A673 (cell line): Measurements from ENCODE around the gene ANKRD55. TPM values are rescaled to one million over a fixed set of nuclear protein-coding genes. Genes with fewer than 3 reads are reported as not detected.
"Not testable (repeated sequence)": the region's sequence is repeated elsewhere in the genome, so short reads cannot be mapped to it uniquely, and the experiment has no call there.

Experiments
- BruUV-seq: library from RNA; stranded (reverse); fragments of 400-500 nt; replicated peaks from 2 replicates; lab custom pipeline; 2021; lab: Mats Ljungman, UMichigan
- CTCF ChIA-PET: fragments of 300-600 bp; sonication (Branson Sonifier 250); formaldehyde crosslinking; loops from one replicate; lab custom pipeline; 2022; ENCODE audit warnings: antibody characterized with exemption; lab: Charles Lee
- POLR2A ChIA-PET: fragments of 300-600 bp; sonication (Branson Sonifier 250); formaldehyde crosslinking; loops from one replicate; lab custom pipeline; 2022; ENCODE audit warnings: antibody characterized with exemption; ENCODE audit not compliant: low non-redundant PET; lab: Charles Lee
- DNase-seq: peaks from one replicate; pipeline ENCODE4 v3.0.0-alpha.2; 2015; ENCODE audit warnings: low spot score
- H3K27ac ChIP-seq: fragments of 200-600 bp; sonication (generic); 2 replicates; pipeline ENCODE4 v1.5.1; 2016; ENCODE audit warnings: mixed run types, low read depth, mild to moderate bottlenecking, mixed read lengths, antibody characterized with exemption, low read length; ENCODE audit not compliant: poor library complexity, severe bottlenecking
- H3K27me3 ChIP-seq: fragments of 200-600 bp; sonication (generic); replicated peaks from 2 replicates; pipeline ENCODE4 v1.6.1; 2017; ENCODE audit warnings: mixed run types, low read depth, mild to moderate bottlenecking, mixed read lengths, antibody characterized with exemption, low read length; ENCODE audit not compliant: insufficient read depth, poor library complexity
- H3K36me3 ChIP-seq: fragments of 200-600 bp; sonication (generic); 2 replicates; pipeline ENCODE4 v1.6.1; 2016; ENCODE audit warnings: mixed run types, mild to moderate bottlenecking, mixed read lengths, antibody characterized with exemption, low read length; ENCODE audit not compliant: insufficient read depth, poor library complexity, severe bottlenecking
- H3K4me1 ChIP-seq: fragments of 200-600 bp; sonication (generic); 2 replicates; pipeline ENCODE4 v1.6.1; 2017; ENCODE audit warnings: mixed run types, mild to moderate bottlenecking, mixed read lengths, antibody characterized with exemption, low read length; ENCODE audit not compliant: insufficient read depth, poor library complexity, severe bottlenecking
- H3K4me3 ChIP-seq: fragments of 200-600 bp; sonication (generic); 2 replicates; pipeline ENCODE4 v1.5.1; 2016; ENCODE audit warnings: low read depth, mixed run types, mild to moderate bottlenecking, mixed read lengths, low read length; ENCODE audit not compliant: poor library complexity, severe bottlenecking
- H3K9me3 ChIP-seq: fragments of 200-600 bp; sonication (generic); 2 replicates; pipeline ENCODE4 v1.6.1; 2016; ENCODE audit warnings: mixed run types, low read depth, mild to moderate bottlenecking, mixed read lengths, antibody characterized with exemption, low read length; ENCODE audit not compliant: poor library complexity, severe bottlenecking
- EZH2 ChIP-seq: fragments of 200-600 bp; sonication (generic); IDR thresholded peaks from 2 replicates; pipeline ENCODE4 v1.6.1; 2017; ENCODE audit warnings: borderline replicate concordance, low read depth, mild to moderate bottlenecking, mixed read lengths, antibody characterized with exemption, low read length; ENCODE audit not compliant: poor library complexity, severe bottlenecking
- intact Hi-C: fragments of 100-400 bp; cut with micrococcal nuclease; formaldehyde crosslinking; loops from one replicate; pipeline ENCODE4 v1.10.0; 2022; ENCODE audit not compliant: unreplicated experiment
- total RNA-seq: library from RNA; stranded (reverse); gene quantifications from 2 replicates; pipeline ENCODE4 v1.2.3, GENCODE V29; 2021
- TF ChIP-seq, protein P1 (sequence below): fragments of 300-800, 200-600 bp; sonication (generic); conservative IDR thresholded peaks from 2 replicates; pipeline ENCODE4 v1.5.1; 2017; ENCODE audit warnings: low read depth, mild to moderate bottlenecking, antibody characterized with exemption, low read length, moderate library complexity, mixed read lengths

ANKRD55 gene
- total RNA-seq, 1 experiment from 2014 or later = not detected

DNA sequence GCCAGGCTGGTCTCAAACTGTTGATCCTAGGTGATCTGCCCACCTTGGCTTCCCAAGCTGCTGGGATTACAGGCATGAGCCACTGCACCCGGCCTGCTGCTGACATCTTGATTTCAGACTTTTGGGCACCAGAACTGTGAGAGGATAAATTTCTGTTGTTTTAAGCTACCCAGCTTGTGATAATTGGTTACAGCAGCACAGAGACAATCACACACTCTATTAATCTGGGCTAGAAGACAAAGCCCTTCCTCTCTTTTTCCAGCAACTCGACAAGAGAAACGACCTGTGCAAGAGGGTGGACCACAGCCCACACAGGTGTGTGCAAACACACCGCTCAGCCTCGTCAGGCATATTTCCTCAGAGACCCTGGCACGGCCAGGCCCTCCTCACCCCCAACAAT lies 4.5 kb downstream of the ANKRD55 start:
- Histone ChIP-seq H3K27ac (no peak overlapping the region), H3K4me3 (no peak overlapping the region), H3K4me1 (no peaks in the 10 kb centered on the region), H3K9me3 (no peaks in the 10 kb centered on the region), H3K27me3 (peaks cover under 1% of the 10 kb centered on the region), H3K36me3 (no peaks in the 10 kb centered on the region)
- no peak for TF ChIP-seq EZH2
- no TSS peak for BruUV-seq
- DNase-seq = no peak
- ChIA-PET POLR2A (no interaction called here), CTCF (no interaction called here)
- intact Hi-C loops = no loop called here

DNA sequence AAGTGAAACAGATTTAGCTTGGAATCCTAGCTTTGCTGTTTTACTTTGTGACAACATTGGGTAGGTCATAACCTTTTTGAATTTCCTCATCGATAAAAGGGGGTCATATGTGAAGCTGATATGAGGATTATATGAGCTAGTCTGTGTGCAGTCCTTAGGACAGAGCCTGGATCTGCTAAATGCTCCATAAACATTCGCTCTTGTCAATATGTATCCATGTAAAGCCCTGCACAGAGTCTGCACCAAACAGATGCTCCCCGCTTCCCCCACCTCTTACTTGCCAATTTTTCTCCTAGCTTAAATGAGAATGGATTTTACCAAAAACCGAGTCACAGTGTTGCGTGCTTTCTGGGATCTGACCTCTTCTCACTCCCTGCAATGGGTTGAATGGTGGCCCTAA lies 5.4 kb downstream of the ANKRD55 start:
- no TSS peak for BruUV-seq
- ChIA-PET CTCF (no interaction called here), POLR2A (no interaction called here)
- H3K36me3 ChIP-seq = no peaks in the 10 kb centered on the region
- H3K9me3 ChIP-seq = no peaks in the 10 kb centered on the region
- no peaks in the 10 kb centered on the region for H3K27me3 ChIP-seq
- TF ChIP-seq, protein P1, sequence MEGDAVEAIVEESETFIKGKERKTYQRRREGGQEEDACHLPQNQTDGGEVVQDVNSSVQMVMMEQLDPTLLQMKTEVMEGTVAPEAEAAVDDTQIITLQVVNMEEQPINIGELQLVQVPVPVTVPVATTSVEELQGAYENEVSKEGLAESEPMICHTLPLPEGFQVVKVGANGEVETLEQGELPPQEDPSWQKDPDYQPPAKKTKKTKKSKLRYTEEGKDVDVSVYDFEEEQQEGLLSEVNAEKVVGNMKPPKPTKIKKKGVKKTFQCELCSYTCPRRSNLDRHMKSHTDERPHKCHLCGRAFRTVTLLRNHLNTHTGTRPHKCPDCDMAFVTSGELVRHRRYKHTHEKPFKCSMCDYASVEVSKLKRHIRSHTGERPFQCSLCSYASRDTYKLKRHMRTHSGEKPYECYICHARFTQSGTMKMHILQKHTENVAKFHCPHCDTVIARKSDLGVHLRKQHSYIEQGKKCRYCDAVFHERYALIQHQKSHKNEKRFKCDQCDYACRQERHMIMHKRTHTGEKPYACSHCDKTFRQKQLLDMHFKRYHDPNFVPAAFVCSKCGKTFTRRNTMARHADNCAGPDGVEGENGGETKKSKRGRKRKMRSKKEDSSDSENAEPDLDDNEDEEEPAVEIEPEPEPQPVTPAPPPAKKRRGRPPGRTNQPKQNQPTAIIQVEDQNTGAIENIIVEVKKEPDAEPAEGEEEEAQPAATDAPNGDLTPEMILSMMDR = no peak
- no peak for TF ChIP-seq EZH2
- no peak for DNase-seq
- H3K27ac ChIP-seq = no peak overlapping the region
- H3K4me3 ChIP-seq = no peak overlapping the region
- intact Hi-C loops = no loop called here
- no peaks in the 10 kb centered on the region for H3K4me1 ChIP-seq

GRCh38 chr5:56223298-56223697 lies 9.8 kb downstream of the ANKRD55 start:
- H3K4me3 ChIP-seq, H3K27me3 ChIP-seq, H3K4me1 ChIP-seq, H3K27ac ChIP-seq, POLR2A ChIA-PET, H3K9me3 ChIP-seq, H3K36me3 ChIP-seq, DNase-seq, BruUV-seq, intact Hi-C loops, CTCF ChIA-PET: not testable (repeated sequence)

DNA sequence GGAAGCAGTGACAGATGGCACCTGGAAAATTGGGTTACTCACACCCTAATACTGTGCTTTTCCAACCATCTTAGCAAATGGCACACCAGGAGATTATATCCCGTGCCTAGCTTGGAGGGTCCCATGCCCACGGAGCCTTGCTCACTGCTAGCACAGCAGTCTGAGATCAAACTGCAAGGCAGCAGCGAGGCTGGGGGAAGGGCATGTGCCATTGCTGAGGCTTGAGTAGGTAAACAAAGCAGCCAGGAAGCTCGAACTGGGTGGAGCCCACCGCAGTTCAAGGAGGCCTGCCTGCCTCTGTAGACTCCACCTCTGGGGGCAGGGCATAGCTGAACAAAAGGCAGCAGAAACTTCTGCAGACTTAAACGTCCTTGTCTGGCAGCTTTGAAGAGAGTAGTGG lies 11.5 kb downstream of the ANKRD55 start:
- BruUV-seq, DNase-seq, H3K27me3 ChIP-seq, H3K4me3 ChIP-seq, POLR2A ChIA-PET, intact Hi-C loops, CTCF ChIA-PET, H3K9me3 ChIP-seq, H3K36me3 ChIP-seq, H3K27ac ChIP-seq, H3K4me1 ChIP-seq: not testable (repeated sequence)
